T-helper 17 cell (primary cell): ENCODE results near the gene APIP. TPM values are rescaled to one million over a fixed set of nuclear protein-coding genes. Genes with fewer than 3 reads are reported as not detected.

ENCODE experiments used
- ATAC-seq: fragments of 150-1000 bp; cut with Tn5 transposase; 2 replicates; pipeline ENCODE4 v1.10.0; 2021; ENCODE audit warnings: mild to moderate bottlenecking, moderate library complexity
- DNase-seq, 3 donors: peaks; one replicate each; pipeline versions ENCODE4 v3.0.0 to v3.0.0-alpha.2; 2020 to 2021
- H3K9me3 ChIP-seq: one replicate; pipeline ENCODE4 v1.7.0; 2013; ENCODE audit warnings: low read length, mild to moderate bottlenecking; ENCODE audit not compliant: control insufficient read depth, poor library complexity, severe bottlenecking
- H3K27ac Mint-ChIP-seq: one replicate; pipeline ENCODE4 v1.8.0; 2022; ENCODE audit warnings: mild to moderate bottlenecking, moderate library complexity, mixed read lengths
- H3K27me3 Mint-ChIP-seq: one replicate; pipeline ENCODE4 v1.8.0; 2022; ENCODE audit warnings: mixed read lengths
- H3K36me3 Mint-ChIP-seq: one replicate; pipeline ENCODE4 v1.8.0; 2022; ENCODE audit warnings: low read depth, mixed read lengths
- H3K4me1 Mint-ChIP-seq: one replicate; pipeline ENCODE4 v1.8.0; 2022; ENCODE audit warnings: mild to moderate bottlenecking, mixed read lengths
- H3K4me3 Mint-ChIP-seq: one replicate; pipeline ENCODE4 v1.8.0; 2022; ENCODE audit warnings: mild to moderate bottlenecking, moderate library complexity, mixed read lengths
- total RNA-seq, 4 donors: library from RNA in 2 of 4; stranded (reverse) in 2 of 4; gene quantifications; one replicate each; pipeline ENCODE4 v1.2.3 and lab custom pipeline; 2022 to 2026

Gene APIP
- total RNA-seq, 2 donors from 2014 or later, result 6.4 to 8.4 TPM

GRCh38 chr11:34836958-34837856, 79.0 kb downstream of the APIP start:
- H3K9me3 ChIP-seq, result no peaks in the 10 kb centered on the region
- Mint-ChIP-seq H3K36me3 (peaks cover 3% of the 10 kb centered on the region), H3K27ac (no peak overlapping the region), H3K4me3 (no peak overlapping the region), H3K4me1 (peaks cover 2% of the 10 kb centered on the region), H3K27me3 (peaks cover 40% of the 10 kb centered on the region)
- no peak for ATAC-seq
- no peak for DNase-seq

GRCh38 chr11:34833602-34834001, 82.6 kb downstream of the APIP start:
- H3K9me3 ChIP-seq, result no peaks in the 10 kb centered on the region
- no peak for ATAC-seq

More at GRCh38 chr11:34833602-34834001, 82.6 kb downstream of the APIP start:
- Mint-ChIP-seq H3K27me3 (peaks cover 35% of the 10 kb centered on the region), H3K27ac (no peak overlapping the region), H3K4me3 (no peak overlapping the region), H3K4me1 (peaks cover 4% of the 10 kb centered on the region), H3K36me3 (peaks cover 3% of the 10 kb centered on the region)
- no peak for DNase-seq

Other genes starting within 250 kb of the APIP start
- 10 to 100 TPM; 16.0 to 20.8 TPM for gene PDHX, start 239 bp upstream of the APIP start, total RNA-seq
- gene CD44, start 222.8 kb upstream of the APIP start, total RNA-seq, result 1,000 to 10,000 TPM; 1,118 to 1,497 TPM